Breast epithelium (tissue), 3 donors: ENCODE data around the gene HIP1.
"Not testable (repeated sequence)": the region's sequence is repeated elsewhere in the genome, so short reads cannot be mapped to it uniquely, and the experiment has no call there.

Experiments used
- POLR2A ChIP-seq: fragments of 450-650 bp; IDR thresholded peaks from one replicate; pipeline ENCODE4 v1.6.1; 2016; ENCODE audit warnings: antibody characterized with exemption, mild to moderate bottlenecking, moderate library complexity
- TF ChIP-seq, protein P1 (sequence below), 3 donors: fragments of 450-650 bp; IDR thresholded peaks; one replicate each; pipeline ENCODE4 v1.5.1; 2016 to 2017; ENCODE audit warnings: antibody characterized with exemption in 3 of 3, mild to moderate bottlenecking in 3 of 3, moderate library complexity in 3 of 3

DNA sequence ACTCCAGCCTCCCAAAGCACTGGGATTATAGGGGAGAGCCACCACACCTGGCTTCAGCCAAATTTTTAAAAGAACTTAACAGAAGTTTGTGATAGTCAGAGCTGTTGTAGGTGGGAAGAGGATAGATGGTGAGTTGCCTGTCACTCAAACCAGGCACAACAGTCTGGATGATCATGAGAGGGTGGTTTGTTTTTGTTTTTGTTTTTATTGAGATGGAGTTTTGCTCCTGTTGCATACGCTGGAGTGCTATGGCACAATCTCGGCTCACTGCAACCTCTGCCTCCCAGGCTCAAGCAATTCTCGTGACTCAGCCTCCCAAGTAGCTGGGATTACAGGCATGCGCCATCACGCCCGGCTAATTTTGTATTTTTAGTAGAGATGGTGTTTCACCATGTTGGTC is 35.2 kb upstream of the HIP1 start:
- not testable (repeated sequence) for TF ChIP-seq POLR2A
- TF ChIP-seq, protein P1, sequence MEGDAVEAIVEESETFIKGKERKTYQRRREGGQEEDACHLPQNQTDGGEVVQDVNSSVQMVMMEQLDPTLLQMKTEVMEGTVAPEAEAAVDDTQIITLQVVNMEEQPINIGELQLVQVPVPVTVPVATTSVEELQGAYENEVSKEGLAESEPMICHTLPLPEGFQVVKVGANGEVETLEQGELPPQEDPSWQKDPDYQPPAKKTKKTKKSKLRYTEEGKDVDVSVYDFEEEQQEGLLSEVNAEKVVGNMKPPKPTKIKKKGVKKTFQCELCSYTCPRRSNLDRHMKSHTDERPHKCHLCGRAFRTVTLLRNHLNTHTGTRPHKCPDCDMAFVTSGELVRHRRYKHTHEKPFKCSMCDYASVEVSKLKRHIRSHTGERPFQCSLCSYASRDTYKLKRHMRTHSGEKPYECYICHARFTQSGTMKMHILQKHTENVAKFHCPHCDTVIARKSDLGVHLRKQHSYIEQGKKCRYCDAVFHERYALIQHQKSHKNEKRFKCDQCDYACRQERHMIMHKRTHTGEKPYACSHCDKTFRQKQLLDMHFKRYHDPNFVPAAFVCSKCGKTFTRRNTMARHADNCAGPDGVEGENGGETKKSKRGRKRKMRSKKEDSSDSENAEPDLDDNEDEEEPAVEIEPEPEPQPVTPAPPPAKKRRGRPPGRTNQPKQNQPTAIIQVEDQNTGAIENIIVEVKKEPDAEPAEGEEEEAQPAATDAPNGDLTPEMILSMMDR (IDR thresholded peaks at IDR 0.05): not testable (repeated sequence)
